GM21825 (cell line): ENCODE data around the gene SLCO3A1.
"Not testable (repeated sequence)": the region's sequence is repeated elsewhere in the genome, so short reads cannot be mapped to it uniquely, and the experiment has no call there.

Source experiments
- ATAC-seq: cut with Tn5 transposase; IDR thresholded peaks from one replicate; pipeline ENCODE4 v1.9.1; 2021; ENCODE audit warnings: mild to moderate bottlenecking, moderate library complexity; ENCODE audit not compliant: unreplicated experiment

Gene SLCO3A1

GRCh38 chr15:92187975-92188374 is 334.5 kb downstream of the SLCO3A1 start:
- no peak for ATAC-seq

GRCh38 chr15:92189166-92189565 is 335.7 kb downstream of the SLCO3A1 start:
- ATAC-seq, result no peak

- no peak for ATAC-seq
Measured at GRCh38 chr15:92195241-92195640, 341.7 kb downstream of the SLCO3A1 start.

- ATAC-seq, result no peak
Measured at GRCh38 chr15:92196342-92196741, 342.8 kb downstream of the SLCO3A1 start.

GRCh38 chr15:92197746-92198145 is 344.2 kb downstream of the SLCO3A1 start:
- ATAC-seq, result no peak

GRCh38 chr15:92200891-92201290 is 347.4 kb downstream of the SLCO3A1 start:
- no peak for ATAC-seq

GRCh38 chr15:92205255-92205739 is 351.8 kb downstream of the SLCO3A1 start:
- no peak for ATAC-seq

GRCh38 chr15:92207601-92208000 is 354.1 kb downstream of the SLCO3A1 start:
- not testable (repeated sequence) for ATAC-seq
